OCI-LY7 (cell line): ENCODE results near the gene KRTAP5-7.

ENCODE experiments used
- EZH2phosphoT487 ChIP-seq: fragments of 200-600 bp; sonication (generic); IDR thresholded peaks from 2 replicates; pipeline ENCODE4 v1.6.1; 2018; ENCODE audit warnings: low read depth, borderline replicate concordance, mild to moderate bottlenecking, mixed run types, antibody characterized with exemption, low read length, moderate library complexity, mixed read lengths
- TF ChIP-seq, protein P1 (sequence below): fragments of 200-600 bp; sonication (generic); conservative IDR thresholded peaks from 2 replicates; pipeline ENCODE4 v1.5.1; 2014; ENCODE audit warnings: mild to moderate bottlenecking, antibody characterized with exemption, low read length, moderate library complexity, mixed read lengths

DNA sequence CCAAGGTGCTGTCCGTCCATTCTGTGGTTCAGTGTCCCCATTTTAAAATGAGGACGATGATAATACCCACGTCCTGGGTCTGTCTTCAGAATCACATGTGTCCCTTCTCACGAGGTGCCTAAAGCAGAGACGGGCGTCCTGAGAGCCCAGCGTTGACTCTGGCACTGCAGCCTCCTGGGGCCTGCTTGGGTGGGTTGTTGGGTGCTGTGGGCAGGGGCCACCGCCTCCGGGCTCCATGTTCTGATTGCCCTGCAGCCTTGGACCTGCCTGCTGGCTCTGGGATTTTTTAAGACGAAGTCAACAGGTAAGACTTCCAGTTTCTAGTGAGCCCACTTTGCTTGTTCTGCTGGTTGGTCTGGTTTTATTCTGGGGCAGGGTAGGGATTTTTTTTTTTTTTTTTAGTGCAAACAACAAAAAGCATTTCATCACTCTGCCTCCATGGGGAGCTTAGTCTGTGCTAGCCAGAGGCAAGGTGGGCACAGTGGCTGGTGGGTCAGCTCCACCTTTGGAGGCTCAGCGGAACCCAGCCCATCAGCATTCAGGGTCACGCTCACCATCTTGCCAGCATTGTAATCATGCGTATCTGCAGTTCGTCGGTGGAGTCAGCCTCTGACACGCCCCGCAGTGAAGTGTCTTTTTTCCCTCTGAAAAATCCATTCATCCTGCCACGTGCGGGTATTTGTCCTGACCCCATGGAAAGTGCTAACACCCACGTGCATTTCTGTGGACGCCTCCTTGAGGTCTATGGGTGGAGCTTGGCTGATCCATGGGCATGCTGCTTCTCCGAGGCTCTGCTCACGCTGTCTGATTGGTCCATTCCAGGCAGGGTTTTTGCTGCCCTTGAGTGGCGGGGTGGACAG lies 45.7 kb upstream of the KRTAP5-7 start:
- TF ChIP-seq, protein P1, sequence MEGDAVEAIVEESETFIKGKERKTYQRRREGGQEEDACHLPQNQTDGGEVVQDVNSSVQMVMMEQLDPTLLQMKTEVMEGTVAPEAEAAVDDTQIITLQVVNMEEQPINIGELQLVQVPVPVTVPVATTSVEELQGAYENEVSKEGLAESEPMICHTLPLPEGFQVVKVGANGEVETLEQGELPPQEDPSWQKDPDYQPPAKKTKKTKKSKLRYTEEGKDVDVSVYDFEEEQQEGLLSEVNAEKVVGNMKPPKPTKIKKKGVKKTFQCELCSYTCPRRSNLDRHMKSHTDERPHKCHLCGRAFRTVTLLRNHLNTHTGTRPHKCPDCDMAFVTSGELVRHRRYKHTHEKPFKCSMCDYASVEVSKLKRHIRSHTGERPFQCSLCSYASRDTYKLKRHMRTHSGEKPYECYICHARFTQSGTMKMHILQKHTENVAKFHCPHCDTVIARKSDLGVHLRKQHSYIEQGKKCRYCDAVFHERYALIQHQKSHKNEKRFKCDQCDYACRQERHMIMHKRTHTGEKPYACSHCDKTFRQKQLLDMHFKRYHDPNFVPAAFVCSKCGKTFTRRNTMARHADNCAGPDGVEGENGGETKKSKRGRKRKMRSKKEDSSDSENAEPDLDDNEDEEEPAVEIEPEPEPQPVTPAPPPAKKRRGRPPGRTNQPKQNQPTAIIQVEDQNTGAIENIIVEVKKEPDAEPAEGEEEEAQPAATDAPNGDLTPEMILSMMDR = no peak
- no peak for TF ChIP-seq EZH2phosphoT487
